ENCODE results near the gene RETSAT. TPM values are rescaled to one million over a fixed set of nuclear protein-coding genes. Genes with fewer than 3 reads are reported as not detected.

The RETSAT gene
- total RNA-seq, 1 donor from 2014 or later: 26.0 TPM

DNA sequence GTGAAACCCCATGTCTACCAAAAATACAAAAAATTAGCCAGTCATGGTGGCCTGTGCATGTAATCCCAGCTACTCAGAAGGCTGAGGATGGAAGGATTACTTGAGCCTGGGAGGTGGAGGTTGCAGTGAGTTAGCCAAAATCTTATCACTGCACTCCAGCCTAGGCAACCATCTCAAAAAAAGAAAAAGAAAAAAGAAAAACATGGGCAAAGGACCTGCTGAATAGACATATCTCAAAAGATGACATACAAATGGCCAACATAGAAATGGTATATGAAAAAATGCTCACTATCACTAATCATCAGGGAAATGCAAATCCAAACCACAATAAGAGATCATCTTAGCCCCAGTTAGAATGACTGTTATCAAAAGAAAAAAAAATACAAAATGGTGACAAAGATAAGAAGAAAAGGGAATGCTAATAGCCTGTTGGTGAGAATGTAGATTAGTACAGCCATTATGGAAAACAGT, 25.1 kb downstream of the RETSAT start:
- no peak for DNase-seq (ENCODE audit: low read depth, low spot score)
- Mint-ChIP-seq H3K27ac (ENCODE audit: unreplicated experiment) (no peak overlapping the region), H3K4me3 (peak overlapping the region; percentile 74), H3K9me3 (peaks cover 2% of the 10 kb centered on the region), H3K36me3 (ENCODE audit: low read depth) (peaks cover 2% of the 10 kb centered on the region), H3K27me3 (ENCODE audit: low read depth) (no peaks in the 10 kb centered on the region), H3K4me1 (peaks cover 41% of the 10 kb centered on the region)
- TF ChIP-seq, protein P1, sequence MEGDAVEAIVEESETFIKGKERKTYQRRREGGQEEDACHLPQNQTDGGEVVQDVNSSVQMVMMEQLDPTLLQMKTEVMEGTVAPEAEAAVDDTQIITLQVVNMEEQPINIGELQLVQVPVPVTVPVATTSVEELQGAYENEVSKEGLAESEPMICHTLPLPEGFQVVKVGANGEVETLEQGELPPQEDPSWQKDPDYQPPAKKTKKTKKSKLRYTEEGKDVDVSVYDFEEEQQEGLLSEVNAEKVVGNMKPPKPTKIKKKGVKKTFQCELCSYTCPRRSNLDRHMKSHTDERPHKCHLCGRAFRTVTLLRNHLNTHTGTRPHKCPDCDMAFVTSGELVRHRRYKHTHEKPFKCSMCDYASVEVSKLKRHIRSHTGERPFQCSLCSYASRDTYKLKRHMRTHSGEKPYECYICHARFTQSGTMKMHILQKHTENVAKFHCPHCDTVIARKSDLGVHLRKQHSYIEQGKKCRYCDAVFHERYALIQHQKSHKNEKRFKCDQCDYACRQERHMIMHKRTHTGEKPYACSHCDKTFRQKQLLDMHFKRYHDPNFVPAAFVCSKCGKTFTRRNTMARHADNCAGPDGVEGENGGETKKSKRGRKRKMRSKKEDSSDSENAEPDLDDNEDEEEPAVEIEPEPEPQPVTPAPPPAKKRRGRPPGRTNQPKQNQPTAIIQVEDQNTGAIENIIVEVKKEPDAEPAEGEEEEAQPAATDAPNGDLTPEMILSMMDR (conservative IDR thresholded peaks at IDR 0.05): no peak

DNA sequence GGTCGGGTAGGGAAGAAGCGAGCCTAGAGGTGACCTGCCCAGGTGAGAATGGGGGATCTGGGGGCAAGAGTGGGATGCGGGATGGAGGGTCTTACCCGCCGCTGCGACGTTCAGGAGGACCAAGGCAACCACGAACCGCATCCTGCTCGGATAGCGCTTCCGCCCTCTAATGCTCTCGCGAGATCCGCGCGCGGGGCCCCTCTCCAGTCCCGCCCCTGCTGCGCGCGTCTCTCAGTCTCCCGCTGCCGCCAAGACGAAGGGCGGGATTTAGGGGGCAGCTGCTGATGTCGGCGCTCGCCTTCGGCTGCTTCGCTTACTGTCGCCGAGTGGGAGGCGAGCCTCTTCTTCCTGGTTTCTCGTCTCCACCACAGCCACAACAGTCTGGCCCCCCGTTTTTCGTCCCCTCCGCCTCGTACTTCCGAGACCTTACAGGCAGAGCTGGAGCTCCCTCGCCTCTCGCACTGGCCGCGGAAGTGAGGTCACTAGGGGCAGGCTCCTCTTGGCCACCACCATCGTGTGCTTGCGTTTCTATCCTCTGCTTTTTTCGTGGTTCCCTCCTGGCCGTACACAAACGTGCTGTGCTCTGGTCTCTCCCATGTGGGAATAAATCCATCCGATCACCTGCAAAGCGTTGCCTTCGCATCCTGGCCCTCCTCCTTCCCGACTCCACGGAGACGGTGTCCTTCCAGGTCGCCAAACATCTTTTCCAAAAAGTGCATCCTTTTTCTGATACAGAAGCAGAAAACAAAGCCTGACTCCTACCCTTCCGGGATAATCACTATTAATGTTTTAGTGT, 26.3 kb downstream of the RETSAT start, which contains the start of gene TGOLN2:
TSS of gene TGOLN2 (minus strand) at position 168 of the 796 bp plus-strand sequence. CDS start at position 141, 27 bp downstream.
- Mint-ChIP-seq H3K4me3 (peak within 1 kb of the TSS; percentile 96), H3K36me3 (ENCODE audit: low read depth) (peaks cover 3% of the 10 kb centered on the region), H3K27ac (ENCODE audit: unreplicated experiment) (peak within 1 kb of the TSS; percentile 100), H3K4me1 (peaks cover 41% of the 10 kb centered on the region), H3K9me3 (no peaks in the 10 kb centered on the region), H3K27me3 (ENCODE audit: low read depth) (no peaks in the 10 kb centered on the region)
- TF ChIP-seq, protein P1 (conservative IDR thresholded peaks at IDR 0.05): no peak
- peak; percentile 85 for DNase-seq (ENCODE audit: low read depth, low spot score)

DNA sequence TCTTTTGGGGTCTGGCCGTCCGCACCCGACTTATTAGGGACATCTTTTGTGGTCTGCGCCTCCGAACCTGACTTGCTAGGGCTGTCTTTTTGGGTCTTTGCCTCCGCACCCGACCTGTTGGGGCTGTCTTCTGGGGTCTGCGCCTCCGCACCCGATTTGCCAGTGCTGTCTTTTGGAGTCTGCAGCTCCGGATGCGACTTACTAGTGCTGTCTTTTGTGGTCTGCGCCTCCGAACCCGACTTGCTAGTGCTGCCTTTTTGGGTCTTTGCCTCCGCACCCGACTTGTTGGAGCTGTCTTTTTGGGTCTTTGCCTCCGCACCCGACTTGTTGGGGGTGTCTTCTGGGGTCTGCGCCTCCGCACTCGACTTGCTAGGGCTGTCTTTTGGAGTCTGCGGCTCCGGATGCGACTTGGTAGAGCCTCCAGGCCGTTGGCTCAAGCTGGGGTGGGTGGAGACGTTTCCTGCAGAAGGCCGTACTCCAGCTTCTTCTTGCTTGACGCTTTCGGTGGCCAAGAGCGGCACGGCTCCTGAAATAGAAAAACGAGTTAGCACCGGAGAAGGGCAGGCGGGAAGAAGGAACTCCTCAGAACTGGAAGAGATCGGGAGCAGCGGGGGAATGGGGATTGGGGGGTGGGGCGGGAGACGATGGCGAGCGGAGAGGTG, 27.0 kb downstream of the RETSAT start:
- H3K4me1 Mint-ChIP-seq: peaks cover 41% of the 10 kb centered on the region
- TF ChIP-seq, protein P1 (conservative IDR thresholded peaks at IDR 0.05): no peak
- H3K27ac Mint-ChIP-seq (ENCODE audit: unreplicated experiment): peak overlapping the region; percentile 100
- H3K36me3 Mint-ChIP-seq (ENCODE audit: low read depth): peaks cover 8% of the 10 kb centered on the region
- peak overlapping the region; percentile 96 for H3K4me3 Mint-ChIP-seq
- H3K27me3 Mint-ChIP-seq (ENCODE audit: low read depth): no peaks in the 10 kb centered on the region
- no peaks in the 10 kb centered on the region for H3K9me3 Mint-ChIP-seq
- peak; percentile 22 for DNase-seq (ENCODE audit: low read depth, low spot score)

DNA sequence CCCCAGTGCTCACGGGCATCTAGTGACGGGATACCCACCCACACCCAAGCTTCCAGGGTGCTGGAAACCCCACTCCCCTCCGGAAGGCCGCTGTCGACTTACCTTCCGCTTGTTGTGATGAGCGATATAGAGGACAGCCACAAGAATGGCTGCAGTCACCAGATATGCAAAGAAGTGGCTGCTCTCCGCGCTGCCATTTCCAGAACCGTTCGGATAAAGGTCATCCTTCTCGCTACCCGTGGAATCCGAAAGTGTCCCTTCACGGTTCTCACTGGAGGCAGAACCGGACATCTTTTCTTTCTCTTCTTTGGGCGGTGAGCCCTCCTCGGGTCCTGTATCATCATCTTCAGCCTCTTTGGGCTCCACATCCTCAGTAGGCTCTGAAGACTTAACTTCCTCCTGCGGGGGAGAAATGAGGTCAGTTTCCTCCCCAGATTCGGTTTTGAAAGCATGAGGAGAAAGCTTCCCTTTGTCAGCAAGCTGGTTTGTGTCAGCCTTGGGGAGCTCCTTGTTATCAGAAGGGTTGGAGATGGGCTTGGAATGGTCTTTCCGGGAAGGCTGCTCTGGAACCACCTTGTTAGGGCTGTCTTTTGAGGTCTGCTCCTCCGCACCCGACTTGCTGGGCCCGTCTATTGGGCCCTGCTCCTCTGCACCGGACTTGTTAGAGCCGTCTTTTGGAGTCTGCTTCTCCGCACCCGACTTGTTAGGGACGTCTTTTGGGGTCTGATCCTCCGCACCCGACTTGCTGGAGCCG, 27.7 kb downstream of the RETSAT start:
- Mint-ChIP-seq H3K4me1 (peaks cover 41% of the 10 kb centered on the region), H3K27ac (ENCODE audit: unreplicated experiment) (peak overlapping the region; percentile 100), H3K4me3 (peak overlapping the region; percentile 96), H3K9me3 (no peaks in the 10 kb centered on the region), H3K27me3 (ENCODE audit: low read depth) (no peaks in the 10 kb centered on the region), H3K36me3 (ENCODE audit: low read depth) (peaks cover 10% of the 10 kb centered on the region)
- TF ChIP-seq, protein P1 (conservative IDR thresholded peaks at IDR 0.05): no peak
- DNase-seq (ENCODE audit: low read depth, low spot score): no peak

DNA sequence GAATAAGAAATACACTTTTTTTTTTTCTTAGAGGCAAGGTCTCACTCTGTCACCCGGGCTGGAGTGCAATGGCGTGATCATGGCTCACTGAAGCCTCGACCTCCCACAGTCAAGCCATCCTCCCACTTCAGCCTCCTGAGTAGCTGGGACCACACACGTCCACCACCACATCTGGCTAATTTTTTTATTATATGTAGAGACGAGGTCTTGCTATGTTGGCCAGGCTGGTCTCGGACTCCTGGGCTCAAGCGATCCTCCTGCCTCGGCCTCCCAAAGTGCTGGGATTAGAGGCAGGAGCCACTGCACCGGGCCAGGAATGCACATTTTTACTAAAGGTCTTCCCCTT, 28.9 kb downstream of the RETSAT start:
- peaks cover 41% of the 10 kb centered on the region for H3K4me1 Mint-ChIP-seq
- H3K36me3 Mint-ChIP-seq (ENCODE audit: low read depth): peaks cover 16% of the 10 kb centered on the region
- no peak overlapping the region for H3K27ac Mint-ChIP-seq (ENCODE audit: unreplicated experiment)
- H3K9me3 Mint-ChIP-seq: no peaks in the 10 kb centered on the region
- DNase-seq (ENCODE audit: low read depth, low spot score): no peak
- TF ChIP-seq, protein P1 (conservative IDR thresholded peaks at IDR 0.05): no peak
- H3K4me3 Mint-ChIP-seq: peak overlapping the region; percentile 96
- H3K27me3 Mint-ChIP-seq (ENCODE audit: low read depth): no peaks in the 10 kb centered on the region

All from neural crest cell (in vitro differentiated cells).